ENCODE measurements around the gene UBC.
"Not testable (repeated sequence)": the region's sequence is repeated elsewhere in the genome, so short reads cannot be mapped to it uniquely, and the experiment has no call there.

The UBC gene

DNA sequence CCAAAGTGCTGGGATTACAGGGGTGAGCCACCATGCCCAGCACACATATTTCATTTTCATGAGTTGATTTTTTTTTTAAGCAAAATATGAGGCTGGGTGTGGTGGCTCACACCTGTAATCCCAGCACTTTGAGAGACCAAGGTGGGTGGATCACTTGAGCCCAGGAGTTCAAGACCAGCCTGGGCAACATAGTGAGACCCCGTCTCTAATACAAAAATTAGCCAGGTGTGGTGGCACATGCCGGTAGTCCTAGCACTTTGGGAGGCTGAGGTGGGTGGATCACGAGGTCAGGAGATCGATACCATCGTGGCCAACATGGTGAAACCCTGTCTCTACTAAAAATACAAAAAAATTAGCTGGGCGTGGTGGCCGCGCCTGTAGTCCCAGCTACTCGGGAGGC is 17.1 kb upstream of the UBC start:
- H3K27me3 ChIP-seq (ENCODE audit: insufficient read depth, low read length); H2BK12ac ChIP-seq (ENCODE audit: low read length); H2BK120ac ChIP-seq (ENCODE audit: insufficient read depth, low read length, poor library complexity); H3K36me3 ChIP-seq (ENCODE audit: control insufficient read depth in 1 of 2, insufficient read depth in 2 of 2, low read length in 2 of 2); H3K18ac ChIP-seq (ENCODE audit: low read length); H3K4me2 ChIP-seq (ENCODE audit: low read length); H3K79me2 ChIP-seq (ENCODE audit: control insufficient read depth, insufficient read depth, low read length, poor library complexity); H3K4ac ChIP-seq (ENCODE audit: low read depth, low read length); DNase-seq; H3K4me3 ChIP-seq (ENCODE audit: low read depth, low read length); H2AFZ ChIP-seq (ENCODE audit: insufficient read depth, low read length, poor library complexity); H2AK5ac ChIP-seq (ENCODE audit: low read length); H3K4me1 ChIP-seq (ENCODE audit: control insufficient read depth in 1 of 2, insufficient read depth in 2 of 2, low read length in 2 of 2); H3K23ac ChIP-seq (ENCODE audit: low read length); H2BK5ac ChIP-seq (ENCODE audit: low read depth, low read length, poor library complexity); H3K9ac ChIP-seq (ENCODE audit: low read length); H4K91ac ChIP-seq (ENCODE audit: low read depth, low read length); H3K79me1 ChIP-seq (ENCODE audit: low read length); H4K12ac ChIP-seq (ENCODE audit: low read depth, low read length); H3K14ac ChIP-seq (ENCODE audit: low read length); H4K8ac ChIP-seq (ENCODE audit: low read depth, low read length); H3K27ac ChIP-seq (ENCODE audit: low read depth, low read length); H3K9me3 ChIP-seq (ENCODE audit: insufficient read depth, low read depth, low read length): not testable (repeated sequence)
- no CpG with 5 or more reads among the region's 9 CpGs for WGBS (ENCODE audit: extremely low coverage, insufficient coverage, insufficient read length)

DNA sequence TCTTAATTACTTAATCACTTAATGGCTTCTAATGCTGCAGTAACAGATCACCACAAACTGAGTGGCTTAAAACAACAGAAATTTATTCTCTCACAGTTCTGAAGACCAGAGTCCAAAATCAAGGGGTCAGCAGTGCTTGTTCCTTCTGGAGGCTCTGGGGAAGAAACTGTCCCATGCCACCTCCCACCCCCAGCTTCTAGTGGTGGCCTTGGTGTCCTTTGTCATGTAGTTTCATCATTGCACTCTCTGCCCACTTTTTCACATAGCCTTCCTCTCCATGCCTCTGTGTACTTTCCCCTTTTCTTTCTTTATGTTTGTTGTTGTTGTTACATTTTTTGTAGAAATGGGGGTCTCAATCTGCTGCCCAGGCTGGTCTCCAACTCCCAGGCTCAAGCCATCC is 16.1 kb upstream of the UBC start:
- no peak overlapping the region for H2BK12ac ChIP-seq (ENCODE audit: low read length)
- H3K9ac ChIP-seq (ENCODE audit: low read length), result no peak overlapping the region
- H3K4me3 ChIP-seq (ENCODE audit: low read depth, low read length), result no peak overlapping the region
- no peak overlapping the region for H4K8ac ChIP-seq (ENCODE audit: low read depth, low read length)
- H3K27ac ChIP-seq (ENCODE audit: low read depth, low read length), result no peak overlapping the region
- H2BK120ac ChIP-seq (ENCODE audit: insufficient read depth, low read length, poor library complexity), result no peak overlapping the region
- no peaks in the 10 kb centered on the region for H3K4me1 ChIP-seq (ENCODE audit: control insufficient read depth in 1 of 2, insufficient read depth in 2 of 2, low read length in 2 of 2)
- H3K27me3 ChIP-seq (ENCODE audit: insufficient read depth, low read length), result no peaks in the 10 kb centered on the region
- peaks cover 2% of the 10 kb centered on the region for H3K79me1 ChIP-seq (ENCODE audit: low read length)
- H2AFZ ChIP-seq (ENCODE audit: insufficient read depth, low read length, poor library complexity), result no peak overlapping the region
- no peak overlapping the region for H2AK5ac ChIP-seq (ENCODE audit: low read length)
- H3K18ac ChIP-seq (ENCODE audit: low read length), result no peak overlapping the region
- H2BK5ac ChIP-seq (ENCODE audit: low read depth, low read length, poor library complexity), result no peak overlapping the region
- DNase-seq, result no peak
- no peak overlapping the region for H3K23ac ChIP-seq (ENCODE audit: low read length)
- H3K9me3 ChIP-seq (ENCODE audit: insufficient read depth, low read depth, low read length), result no peaks in the 10 kb centered on the region
- peaks cover 2% of the 10 kb centered on the region for H3K79me2 ChIP-seq (ENCODE audit: control insufficient read depth, insufficient read depth, low read length, poor library complexity)
- no peak overlapping the region for H3K4me2 ChIP-seq (ENCODE audit: low read length)
- no peaks in the 10 kb centered on the region for H3K36me3 ChIP-seq (ENCODE audit: control insufficient read depth in 1 of 2, insufficient read depth in 2 of 2, low read length in 2 of 2)
- no peak overlapping the region for H4K12ac ChIP-seq (ENCODE audit: low read depth, low read length)
- no peak overlapping the region for H4K91ac ChIP-seq (ENCODE audit: low read depth, low read length)
- H3K14ac ChIP-seq (ENCODE audit: low read length), result no peak overlapping the region
- no peak overlapping the region for H3K4ac ChIP-seq (ENCODE audit: low read depth, low read length)

DNA sequence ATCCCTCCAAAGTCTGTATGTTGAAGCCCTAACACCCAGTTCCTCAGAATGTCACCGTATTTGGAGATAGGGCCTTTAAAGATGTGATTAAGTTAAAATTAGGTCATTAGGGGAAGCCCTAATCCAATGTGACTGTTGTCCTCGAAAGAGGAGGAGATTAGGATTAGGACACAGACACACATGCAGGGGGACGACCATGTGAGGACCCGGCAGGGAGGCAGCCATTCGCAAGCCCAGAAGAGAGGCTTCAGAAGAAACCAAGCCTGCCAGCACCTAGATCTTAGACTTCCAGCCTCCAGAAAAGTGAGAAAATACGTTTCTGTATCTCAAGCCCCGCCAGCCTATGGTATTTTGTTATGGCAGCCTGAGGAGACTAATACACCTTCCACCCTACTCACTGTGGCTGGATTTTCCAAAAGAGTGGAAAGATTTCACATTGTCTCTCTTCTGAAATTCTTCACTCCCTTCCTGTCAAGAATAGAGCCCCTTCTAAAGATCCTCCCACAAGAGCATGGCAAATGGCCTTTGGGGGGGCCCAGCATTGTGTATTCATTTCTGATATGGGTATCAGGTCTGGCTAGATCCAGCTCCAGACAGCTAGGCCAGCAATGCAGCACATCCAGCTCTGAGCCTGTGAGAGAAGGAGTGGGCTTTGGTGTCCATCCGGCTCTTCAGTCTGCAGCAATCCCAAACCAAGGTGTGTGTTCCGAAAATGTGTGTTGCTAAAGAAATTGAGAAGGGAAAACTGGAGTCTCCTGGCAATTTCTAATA is 15.4 kb upstream of the UBC start:
- no peak overlapping the region for H4K91ac ChIP-seq (ENCODE audit: low read depth, low read length)
- no peak overlapping the region for H3K9ac ChIP-seq (ENCODE audit: low read length)
- H3K9me3 ChIP-seq (ENCODE audit: insufficient read depth, low read depth, low read length), result no peaks in the 10 kb centered on the region
- H3K36me3 ChIP-seq (ENCODE audit: control insufficient read depth in 1 of 2, insufficient read depth in 2 of 2, low read length in 2 of 2), result no peaks in the 10 kb centered on the region
- no peak overlapping the region for H3K4me3 ChIP-seq (ENCODE audit: low read depth, low read length)
- H3K27ac ChIP-seq (ENCODE audit: low read depth, low read length), result no peak overlapping the region
- no peak overlapping the region for H4K12ac ChIP-seq (ENCODE audit: low read depth, low read length)
- H2BK5ac ChIP-seq (ENCODE audit: low read depth, low read length, poor library complexity), result no peak overlapping the region
- H3K27me3 ChIP-seq (ENCODE audit: insufficient read depth, low read length), result no peaks in the 10 kb centered on the region
- no peak overlapping the region for H2AFZ ChIP-seq (ENCODE audit: insufficient read depth, low read length, poor library complexity)
- H2BK120ac ChIP-seq (ENCODE audit: insufficient read depth, low read length, poor library complexity), result no peak overlapping the region
- H3K23ac ChIP-seq (ENCODE audit: low read length), result no peak overlapping the region
- H2BK12ac ChIP-seq (ENCODE audit: low read length), result no peak overlapping the region
- no peak overlapping the region for H2AK5ac ChIP-seq (ENCODE audit: low read length)
- H4K8ac ChIP-seq (ENCODE audit: low read depth, low read length), result no peak overlapping the region
- peaks cover 2% of the 10 kb centered on the region for H3K79me1 ChIP-seq (ENCODE audit: low read length)
- no peak overlapping the region for H3K4me2 ChIP-seq (ENCODE audit: low read length)
- H3K79me2 ChIP-seq (ENCODE audit: control insufficient read depth, insufficient read depth, low read length, poor library complexity), result peaks cover 2% of the 10 kb centered on the region
- no CpG with 5 or more reads among the region's 9 CpGs for WGBS (ENCODE audit: extremely low coverage, insufficient coverage, insufficient read length)
- no peak overlapping the region for H3K4ac ChIP-seq (ENCODE audit: low read depth, low read length)
- DNase-seq, result no peak
- no peak overlapping the region for H3K14ac ChIP-seq (ENCODE audit: low read length)
- H3K4me1 ChIP-seq (ENCODE audit: control insufficient read depth in 1 of 2, insufficient read depth in 2 of 2, low read length in 2 of 2), result no peaks in the 10 kb centered on the region
- no peak overlapping the region for H3K18ac ChIP-seq (ENCODE audit: low read length)

DNA sequence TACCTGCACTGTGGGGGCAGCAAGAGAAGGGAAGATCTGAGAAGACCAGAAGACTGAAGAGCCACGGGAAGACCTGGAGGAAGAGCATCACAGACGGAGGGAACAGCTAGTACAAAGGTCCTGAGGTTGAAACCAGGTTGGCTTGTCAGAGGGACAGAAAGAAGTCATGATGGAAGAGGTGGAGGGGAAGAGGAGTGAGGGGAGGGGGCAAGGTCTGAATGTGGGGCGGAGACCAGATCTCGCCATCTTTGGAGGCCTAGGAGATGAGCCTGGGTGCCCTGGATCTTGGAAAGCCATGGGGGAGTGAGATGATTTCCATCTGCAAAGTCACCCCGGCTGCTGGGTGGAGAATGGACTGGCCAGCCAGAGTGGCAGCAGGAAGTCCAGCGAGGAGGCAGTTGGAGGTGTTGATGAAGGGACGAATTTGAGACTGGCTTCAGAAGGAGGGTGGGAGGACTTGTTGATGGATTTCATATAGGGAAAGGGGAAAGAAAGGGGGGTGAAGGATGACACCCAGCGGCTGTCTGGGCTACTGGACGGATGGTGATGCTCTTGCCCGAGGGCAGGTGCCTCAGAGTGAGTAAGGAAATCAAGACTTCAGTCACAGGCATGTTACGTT is 14.6 kb upstream of the UBC start:
- H3K79me2 ChIP-seq (ENCODE audit: control insufficient read depth, insufficient read depth, low read length, poor library complexity), result peaks cover 2% of the 10 kb centered on the region
- H3K79me1 ChIP-seq (ENCODE audit: low read length), result peaks cover 2% of the 10 kb centered on the region
- H2BK12ac ChIP-seq (ENCODE audit: low read length), result no peak overlapping the region
- no peak overlapping the region for H3K14ac ChIP-seq (ENCODE audit: low read length)
- no peak overlapping the region for H4K8ac ChIP-seq (ENCODE audit: low read depth, low read length)
- H3K4ac ChIP-seq (ENCODE audit: low read depth, low read length), result no peak overlapping the region
- no peak overlapping the region for H3K4me3 ChIP-seq (ENCODE audit: low read depth, low read length)
- no peaks in the 10 kb centered on the region for H3K27me3 ChIP-seq (ENCODE audit: insufficient read depth, low read length)
- H3K27ac ChIP-seq (ENCODE audit: low read depth, low read length), result no peak overlapping the region
- H2BK5ac ChIP-seq (ENCODE audit: low read depth, low read length, poor library complexity), result no peak overlapping the region
- no peaks in the 10 kb centered on the region for H3K36me3 ChIP-seq (ENCODE audit: control insufficient read depth in 1 of 2, insufficient read depth in 2 of 2, low read length in 2 of 2)
- no peak overlapping the region for H4K91ac ChIP-seq (ENCODE audit: low read depth, low read length)
- no peak overlapping the region for H3K9ac ChIP-seq (ENCODE audit: low read length)
- H4K12ac ChIP-seq (ENCODE audit: low read depth, low read length), result no peak overlapping the region
- H3K9me3 ChIP-seq (ENCODE audit: insufficient read depth, low read depth, low read length), result no peaks in the 10 kb centered on the region
- H3K4me1 ChIP-seq (ENCODE audit: control insufficient read depth in 1 of 2, insufficient read depth in 2 of 2, low read length in 2 of 2), result peaks cover 0 to 4% of the 10 kb centered on the region in 2 experiments
- no peak overlapping the region for H2AFZ ChIP-seq (ENCODE audit: insufficient read depth, low read length, poor library complexity)
- no peak overlapping the region for H3K4me2 ChIP-seq (ENCODE audit: low read length)
- no CpG with 5 or more reads among the region's 11 CpGs for WGBS (ENCODE audit: extremely low coverage, insufficient coverage, insufficient read length)
- H3K18ac ChIP-seq (ENCODE audit: low read length), result no peak overlapping the region
- peak; percentile 73 to 75 for DNase-seq
- no peak overlapping the region for H2AK5ac ChIP-seq (ENCODE audit: low read length)
- H3K23ac ChIP-seq (ENCODE audit: low read length), result no peak overlapping the region
- H2BK120ac ChIP-seq (ENCODE audit: insufficient read depth, low read length, poor library complexity), result no peak overlapping the region

All from trophoblast cell (in vitro differentiated cells and primary cell).